Fibroblast of skin of left biceps (primary cell): Measurements from ENCODE around the gene GPR15LG.
"Not testable (repeated sequence)": the region's sequence is repeated elsewhere in the genome, so short reads cannot be mapped to it uniquely, and the experiment has no call there.

Experiments
- DNase-seq, 2 experiments: peaks; one replicate each; pipeline ENCODE4 v3.0.0-alpha.2; 2013; ENCODE audit warnings: low read depth in 2 of 2

GPR15LG gene

DNA sequence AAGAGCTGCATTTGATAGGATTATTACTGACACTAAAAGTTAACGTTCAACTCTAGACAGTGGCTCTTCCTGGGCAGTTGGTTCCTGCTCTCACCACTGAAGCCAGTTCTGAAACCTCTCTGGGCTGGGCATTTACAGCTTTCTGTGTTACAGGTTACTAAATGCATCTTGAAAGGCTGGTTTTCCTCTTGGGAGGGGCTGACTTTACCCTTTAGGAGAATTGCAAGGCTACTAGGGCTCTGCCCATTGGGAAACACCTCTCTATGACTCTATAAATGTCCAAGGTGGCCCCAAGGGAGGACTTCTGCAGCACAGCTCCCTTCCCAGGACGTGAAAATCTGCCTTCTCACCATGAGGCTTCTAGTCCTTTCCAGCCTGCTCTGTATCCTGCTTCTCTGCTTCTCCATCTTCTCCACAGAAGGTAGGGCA lies at the start of gene GPR15LG:
Gene GPR15LG, plus strand, starts transcription at position 301 of the 429 bp plus-strand sequence. Its CDS starts 51 bp downstream, at position 352.
- DNase-seq: no peak

DNA sequence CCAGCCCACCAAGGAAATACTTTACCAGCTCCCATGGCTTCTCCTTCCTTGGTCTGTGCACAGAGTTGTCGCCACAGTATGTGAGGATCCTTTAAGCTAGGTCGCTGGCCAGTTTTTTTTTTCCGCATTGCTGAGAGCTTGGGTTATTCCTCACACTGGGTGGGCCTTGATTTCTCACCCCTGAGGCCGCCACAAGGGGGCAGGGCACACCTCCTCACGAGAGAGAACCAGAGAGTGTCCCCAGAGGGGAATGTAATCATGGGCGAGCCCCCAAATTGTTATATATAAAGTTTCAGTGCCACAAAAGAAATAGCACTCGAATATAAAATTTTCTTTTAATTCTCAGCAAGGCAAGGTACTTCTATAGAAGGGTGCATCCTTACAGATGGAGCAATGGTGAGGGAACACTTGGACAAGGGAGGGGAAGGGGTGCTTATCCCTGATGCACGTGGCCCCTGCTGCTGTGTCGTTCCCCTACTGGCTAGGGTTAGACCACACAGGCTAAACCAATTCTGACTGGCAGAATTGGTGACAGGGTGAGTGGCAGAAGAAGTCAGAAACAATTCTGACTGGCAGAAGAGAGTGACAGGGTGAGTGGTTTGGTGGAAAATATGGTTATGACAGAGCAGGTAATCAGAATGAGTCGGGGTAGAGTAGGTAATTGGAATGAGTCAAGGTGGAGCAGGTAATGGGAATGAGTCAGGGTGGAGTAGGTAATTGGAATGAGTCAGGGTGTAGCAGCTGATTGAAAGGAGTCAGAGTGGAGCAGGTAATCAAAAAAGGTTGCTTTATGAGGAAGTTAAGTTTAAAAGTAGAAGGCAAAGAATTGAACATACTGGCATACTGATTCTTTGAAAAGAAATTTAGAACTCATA lies 47.5 kb upstream of the GPR15LG start:
- not testable (repeated sequence) for DNase-seq

DNA sequence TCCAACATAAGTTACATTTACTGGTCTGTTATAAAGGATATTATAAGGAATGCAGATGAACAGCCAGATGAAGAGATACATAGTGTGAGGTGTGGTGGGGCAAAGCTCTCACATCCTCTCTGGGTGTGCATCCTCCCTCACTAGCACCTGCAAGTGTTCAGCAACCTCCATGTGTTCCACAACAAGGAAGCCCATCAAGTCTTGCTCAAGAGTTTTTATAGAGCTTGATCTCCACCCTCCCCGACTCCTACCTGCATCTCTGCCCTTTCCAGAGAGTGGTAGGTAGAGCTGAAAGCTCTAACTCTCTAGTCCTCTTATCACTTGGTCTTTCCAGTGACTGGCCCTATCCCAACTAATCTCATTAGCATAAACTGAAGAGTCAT lies 46.8 kb upstream of the GPR15LG start:
- DNase-seq: no peak

DNA sequence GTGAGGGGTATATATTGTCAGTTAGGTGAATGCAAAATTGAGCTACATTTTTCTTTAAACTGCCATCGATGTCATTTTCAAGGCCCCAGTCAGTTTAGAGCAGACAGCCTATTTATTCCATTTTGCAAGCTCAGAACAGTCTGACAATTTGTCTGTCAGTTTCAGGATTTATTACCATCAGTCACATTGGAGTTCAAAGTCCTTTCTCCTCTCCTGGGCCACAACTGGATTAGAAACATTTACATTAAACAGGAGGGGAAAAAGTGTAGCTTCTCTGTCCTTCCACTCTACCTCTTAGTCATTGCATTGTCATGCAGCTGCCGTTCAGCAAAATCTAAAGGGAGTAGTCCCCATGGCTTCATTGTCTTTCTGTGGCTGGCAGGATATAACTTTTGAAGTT lies 37.8 kb upstream of the GPR15LG start:
- no peak for DNase-seq

DNA sequence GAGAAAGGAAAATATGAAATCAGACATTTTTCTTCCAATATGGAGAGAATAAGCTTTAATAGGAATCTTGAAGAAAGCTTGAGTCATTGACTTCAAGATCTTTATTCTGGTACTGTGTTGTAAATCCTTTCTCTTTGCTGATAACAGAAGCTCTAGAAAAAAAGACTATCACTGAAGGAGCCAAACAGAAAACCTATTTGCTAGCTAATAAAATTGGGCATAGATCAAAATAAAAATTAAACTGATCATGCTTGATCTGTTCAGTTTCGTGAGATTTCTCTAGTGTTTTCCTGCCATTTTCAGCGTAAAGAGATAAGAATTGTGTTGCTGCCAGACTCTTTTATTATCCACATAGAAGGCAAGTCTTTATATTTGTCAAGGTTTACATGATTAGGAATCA lies 35.8 kb upstream of the GPR15LG start:
- no peak for DNase-seq

DNA sequence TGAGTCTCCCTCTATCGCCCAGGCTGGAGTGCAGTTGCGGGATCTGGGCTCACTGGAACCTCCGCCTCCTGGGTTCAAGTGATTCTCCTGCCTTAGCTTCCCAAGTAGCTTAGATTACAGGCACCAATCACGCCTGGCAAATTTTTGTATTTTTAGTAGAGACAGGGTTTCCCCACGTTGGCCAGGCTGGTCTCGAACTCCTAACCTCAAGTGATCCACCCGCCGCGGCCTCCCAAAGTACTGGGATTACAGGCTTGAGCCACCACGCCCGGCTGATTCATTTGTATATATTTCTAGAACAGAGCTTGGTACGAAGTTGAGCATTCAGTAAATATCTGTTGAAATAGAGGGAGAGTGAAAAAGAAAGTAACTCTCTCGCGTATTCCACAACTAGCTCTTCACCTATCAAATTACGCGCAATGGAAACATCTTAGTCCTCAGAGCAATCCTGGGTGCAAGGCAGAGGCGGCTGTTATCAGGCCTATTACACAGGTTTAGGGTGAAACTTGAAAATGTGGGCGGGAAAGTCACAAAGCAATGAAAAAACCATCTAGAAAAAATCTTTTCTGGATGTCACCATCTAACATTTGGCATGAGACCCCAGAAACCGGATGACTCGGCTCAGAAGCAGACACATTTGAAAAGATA lies 35.0 kb upstream of the GPR15LG start:
- no peak for DNase-seq

DNA sequence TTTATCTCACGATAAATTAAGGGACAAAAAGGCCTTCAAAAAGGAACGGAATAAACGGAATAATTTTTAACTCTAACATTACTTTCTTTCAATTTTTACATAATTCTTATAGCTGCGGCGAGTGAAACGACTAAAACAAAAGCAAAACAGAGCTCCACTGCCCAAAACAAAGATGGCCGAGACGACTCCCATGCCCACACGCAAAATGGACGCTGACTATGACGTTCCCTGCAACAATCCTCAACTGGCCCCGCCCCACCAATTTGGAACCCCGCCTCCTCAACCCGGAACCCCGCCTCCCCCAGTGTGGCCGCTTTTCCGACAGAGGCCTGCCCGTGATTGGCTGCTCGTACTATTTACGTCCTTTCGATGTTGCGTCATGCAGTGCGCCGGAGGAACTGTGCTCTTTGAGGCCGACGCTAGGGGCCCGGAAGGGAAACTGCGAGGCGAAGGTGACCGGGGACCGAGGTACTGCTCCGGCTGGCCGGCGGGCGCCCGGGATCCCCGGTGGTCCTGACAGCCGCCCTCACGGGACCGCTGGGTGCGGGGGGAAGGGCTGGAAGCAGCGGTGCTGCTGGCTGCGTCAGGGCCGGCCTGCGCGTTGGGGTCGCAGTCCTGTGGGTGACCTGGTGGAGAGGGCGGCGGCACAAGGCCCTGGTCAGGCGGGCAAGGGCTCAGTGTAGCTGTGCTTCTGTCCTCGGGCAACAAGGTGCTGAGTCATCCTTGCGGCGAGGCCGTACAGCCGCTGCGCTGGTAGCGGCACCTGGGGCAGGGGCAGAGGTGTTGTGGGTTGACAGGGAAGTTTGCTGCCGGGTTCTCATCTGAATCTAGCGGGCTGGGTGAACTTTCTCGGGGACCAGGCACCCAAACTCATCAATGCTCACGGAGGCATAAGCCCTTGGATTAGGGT lies 34.2 kb upstream of the GPR15LG start, which contains the start of gene GHITM:
Gene GHITM, plus strand, starts transcription at position 384 of the 910 bp plus-strand sequence. CDS start 1,992 bp downstream, outside the sequence.
- DNase-seq: peak; percentile 97

DNA sequence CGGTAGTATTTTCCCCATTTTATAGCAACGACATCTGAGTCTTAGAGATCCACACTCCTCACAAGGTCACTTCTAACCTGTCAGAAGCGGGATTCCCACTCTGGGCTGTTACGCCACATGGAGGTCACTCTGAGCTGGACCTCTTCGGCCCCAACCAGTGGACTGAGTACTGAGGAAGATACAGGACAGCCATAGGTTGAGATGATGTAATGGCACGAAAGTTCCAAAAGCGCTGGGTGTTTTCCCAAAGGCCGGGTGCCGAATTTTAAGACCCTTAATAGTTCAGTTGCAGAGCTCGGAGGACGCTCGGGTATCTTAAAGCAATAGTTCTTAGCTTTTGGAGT lies 33.6 kb upstream of the GPR15LG start:
- DNase-seq: no peak

DNA sequence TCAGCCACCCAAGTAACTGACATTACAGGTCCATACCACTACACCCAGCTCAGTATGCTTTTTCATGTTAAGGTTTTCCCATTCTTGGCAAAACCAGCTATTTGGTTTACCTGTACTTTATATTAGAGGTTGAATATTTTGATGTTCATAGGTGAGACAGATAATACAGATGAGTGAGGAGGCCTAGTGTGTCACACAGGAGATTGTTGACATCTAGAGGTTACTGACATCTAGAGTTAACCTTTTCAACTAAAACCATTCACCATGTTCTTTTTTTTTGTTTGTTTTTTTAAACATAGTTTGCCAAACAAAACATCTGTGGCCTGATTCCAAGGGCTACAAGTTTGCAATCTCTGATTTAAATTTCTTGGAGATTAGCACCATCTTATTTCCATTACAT lies 26.3 kb upstream of the GPR15LG start:
- DNase-seq: no peak

DNA sequence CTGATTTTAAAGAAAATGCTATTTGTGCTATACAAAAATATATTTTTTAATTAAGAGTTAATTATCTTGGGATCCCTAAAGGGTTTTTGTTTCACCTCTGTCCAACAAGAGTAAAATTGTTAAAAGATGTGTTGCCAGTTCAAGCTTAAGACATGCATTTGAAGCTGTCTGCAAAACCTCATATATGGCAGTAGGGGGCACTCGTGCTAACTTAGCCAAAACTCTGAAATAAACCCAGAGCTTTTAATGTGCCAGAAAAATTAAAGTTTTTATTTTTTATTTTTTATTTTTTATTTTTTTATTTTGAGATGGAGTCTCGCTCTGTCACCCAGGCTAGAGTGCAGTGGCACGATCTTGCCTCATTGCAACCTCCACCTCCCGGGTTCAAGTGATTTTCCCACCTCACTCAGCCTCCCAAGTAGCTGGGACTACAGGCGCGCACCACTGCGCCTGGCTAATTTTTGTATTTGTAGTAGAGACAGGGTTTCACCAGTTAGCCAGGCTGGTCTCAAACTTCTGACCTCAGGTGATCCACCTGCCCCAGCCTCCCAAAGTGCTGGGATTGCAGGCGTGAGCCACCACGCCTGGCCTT lies 25.5 kb upstream of the GPR15LG start:
- not testable (repeated sequence) for DNase-seq

DNA sequence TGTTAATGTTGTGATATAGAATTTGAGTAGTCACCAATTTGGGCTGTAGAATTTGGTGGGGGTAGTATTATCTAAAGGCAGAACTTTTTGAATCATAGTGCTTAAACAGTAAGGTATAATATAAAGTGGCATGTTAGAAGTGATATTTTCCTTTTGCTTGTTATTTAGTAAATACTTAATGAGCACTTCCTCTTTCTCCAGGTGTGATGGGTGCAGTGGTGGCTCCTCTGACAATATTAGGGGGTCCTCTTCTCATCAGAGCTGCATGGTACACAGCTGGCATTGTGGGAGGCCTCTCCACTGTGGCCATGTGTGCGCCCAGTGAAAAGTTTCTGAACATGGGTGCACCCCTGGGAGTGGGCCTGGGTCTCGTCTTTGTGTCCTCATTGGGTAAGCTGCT lies 23.7 kb upstream of the GPR15LG start:
- no peak for DNase-seq

DNA sequence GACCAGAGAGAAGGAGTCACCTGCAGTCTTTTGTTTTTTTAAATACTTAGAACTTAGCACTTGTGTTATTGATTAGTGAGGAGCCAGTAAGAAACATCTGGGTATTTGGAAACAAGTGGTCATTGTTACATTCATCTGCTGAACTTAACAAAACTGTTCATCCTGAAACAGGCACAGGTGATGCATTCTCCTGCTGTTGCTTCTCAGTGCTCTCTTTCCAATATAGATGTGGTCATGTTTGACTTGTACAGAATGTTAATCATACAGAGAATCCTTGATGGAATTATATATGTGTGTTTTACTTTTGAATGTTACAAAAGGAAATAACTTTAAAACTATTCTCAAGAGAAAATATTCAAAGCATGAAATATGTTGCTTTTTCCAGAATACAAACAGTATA lies 20.8 kb upstream of the GPR15LG start:
- DNase-seq: no peak

DNA sequence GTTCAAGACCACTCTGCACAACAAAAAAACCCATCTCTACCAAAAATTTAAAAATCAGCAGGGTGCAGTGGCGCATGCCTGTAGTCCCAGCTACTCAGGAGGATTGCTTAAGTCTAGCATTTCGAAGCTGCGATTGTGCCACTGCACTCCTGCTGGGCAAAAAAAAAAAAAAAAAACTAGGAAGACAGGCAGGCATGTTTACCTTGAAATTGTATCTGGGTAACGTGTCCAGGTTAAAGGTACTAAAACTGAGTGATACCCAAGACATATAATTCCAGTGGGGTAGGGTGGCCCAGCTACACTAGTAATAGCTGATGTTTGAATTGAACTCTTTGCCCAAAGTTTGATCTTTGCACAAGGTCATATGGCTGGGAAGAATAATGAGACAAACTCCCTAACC lies 18.1 kb upstream of the GPR15LG start:
- no peak for DNase-seq

DNA sequence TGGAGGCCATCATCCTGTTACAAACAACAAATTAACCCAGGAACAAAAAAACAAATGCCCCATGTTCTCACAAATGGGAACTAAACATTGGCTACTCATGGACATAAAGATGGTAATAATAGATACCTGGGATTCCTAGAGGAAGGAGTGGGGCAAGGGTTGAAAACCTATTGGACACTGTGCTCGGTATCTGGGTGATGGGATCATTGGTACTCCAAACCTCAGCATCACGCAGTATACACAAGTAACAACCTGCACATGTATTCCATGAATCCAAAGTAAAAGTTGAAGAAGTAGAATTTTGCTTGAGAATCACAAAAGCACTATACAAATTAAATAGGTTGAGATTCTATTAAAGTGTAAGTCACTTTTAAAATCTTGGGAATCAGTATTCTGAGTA lies 17.6 kb upstream of the GPR15LG start:
- DNase-seq: no peak

DNA sequence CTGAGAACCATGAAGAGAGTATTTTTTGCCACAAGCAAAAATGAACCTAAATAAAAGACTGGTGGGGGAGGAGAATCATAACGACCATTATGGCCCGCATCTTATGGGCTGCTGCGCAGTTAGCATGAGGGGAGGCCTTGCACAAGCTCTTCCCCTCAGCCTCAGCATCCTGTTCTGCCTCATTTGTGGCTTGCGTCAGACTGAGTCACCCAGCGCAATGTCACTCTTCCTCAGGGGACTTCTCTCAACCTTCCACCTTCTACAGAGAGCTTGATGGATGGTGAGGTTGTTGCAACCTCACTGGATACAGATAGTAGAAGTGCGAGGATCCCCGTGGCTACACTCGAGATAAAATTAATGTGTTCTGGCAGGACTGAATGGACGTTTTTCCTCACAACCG lies 16.8 kb upstream of the GPR15LG start:
- DNase-seq: no peak

DNA sequence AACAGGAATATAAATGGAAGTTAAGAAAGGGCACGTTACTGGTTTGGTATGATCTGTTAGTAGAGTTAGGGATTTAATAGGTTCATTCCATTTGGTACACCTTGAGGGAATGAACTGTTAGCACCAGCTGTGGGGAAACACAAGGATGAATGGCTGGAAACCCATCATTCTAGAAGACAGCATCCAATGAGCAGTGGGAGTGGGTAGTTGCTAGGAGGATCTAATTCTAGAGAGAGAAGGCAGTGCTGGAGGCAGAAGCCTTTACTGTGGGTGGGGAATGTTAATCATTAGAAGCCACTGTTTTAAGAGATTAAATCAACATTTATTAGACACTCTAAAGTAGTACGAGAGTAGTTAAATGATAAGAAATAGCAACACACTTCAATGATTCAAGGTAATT lies 15.5 kb upstream of the GPR15LG start:
- no peak for DNase-seq

DNA sequence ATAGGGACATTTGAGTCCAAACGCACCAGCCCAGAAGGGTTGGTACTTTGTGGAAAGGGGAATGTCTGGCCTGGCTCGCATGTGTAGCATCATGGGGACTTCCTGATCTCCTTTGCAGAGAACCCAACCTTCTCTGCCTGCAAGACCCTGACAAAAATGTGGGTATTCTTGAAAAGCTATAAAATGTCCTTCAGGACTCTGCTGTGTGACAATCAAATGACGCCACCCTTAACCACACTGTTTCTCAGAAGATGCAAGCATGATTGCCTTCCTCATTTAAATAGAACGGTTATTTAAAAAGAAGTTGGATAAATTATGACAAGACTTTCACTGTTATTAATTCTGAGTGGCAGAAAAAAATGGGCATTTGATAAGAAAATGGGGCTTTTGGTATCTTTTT lies 15.1 kb upstream of the GPR15LG start:
- DNase-seq: no peak

DNA sequence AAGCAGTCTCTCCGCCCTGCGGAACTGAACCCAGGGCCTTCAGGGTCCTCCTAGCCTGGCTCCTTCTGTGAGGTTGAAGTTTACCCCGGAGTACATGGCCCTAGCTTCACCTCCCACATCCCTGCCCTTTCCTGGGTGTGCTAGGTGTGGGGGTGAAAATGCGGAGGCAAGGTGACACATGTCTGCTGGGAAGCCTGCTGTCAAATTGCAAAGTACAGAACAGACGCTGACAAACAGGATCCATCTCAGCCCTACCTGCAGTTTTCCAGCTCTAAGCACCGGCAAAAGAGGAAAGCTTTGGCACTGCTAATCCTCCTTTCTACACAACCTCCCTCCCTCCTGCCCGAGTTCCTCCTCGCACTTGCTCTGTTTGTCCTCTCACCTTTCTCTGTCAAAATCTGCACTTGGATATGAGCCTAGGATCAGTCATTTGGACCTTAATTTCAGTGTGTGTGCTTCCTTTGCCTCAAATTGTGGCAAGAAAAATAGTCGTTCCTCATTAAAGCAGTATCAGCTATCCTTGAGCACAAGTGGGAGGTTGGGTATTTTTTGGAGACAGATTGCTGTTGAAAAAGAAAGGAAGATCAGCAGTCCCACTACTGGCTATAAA lies 14.4 kb upstream of the GPR15LG start:
- no peak for DNase-seq

DNA sequence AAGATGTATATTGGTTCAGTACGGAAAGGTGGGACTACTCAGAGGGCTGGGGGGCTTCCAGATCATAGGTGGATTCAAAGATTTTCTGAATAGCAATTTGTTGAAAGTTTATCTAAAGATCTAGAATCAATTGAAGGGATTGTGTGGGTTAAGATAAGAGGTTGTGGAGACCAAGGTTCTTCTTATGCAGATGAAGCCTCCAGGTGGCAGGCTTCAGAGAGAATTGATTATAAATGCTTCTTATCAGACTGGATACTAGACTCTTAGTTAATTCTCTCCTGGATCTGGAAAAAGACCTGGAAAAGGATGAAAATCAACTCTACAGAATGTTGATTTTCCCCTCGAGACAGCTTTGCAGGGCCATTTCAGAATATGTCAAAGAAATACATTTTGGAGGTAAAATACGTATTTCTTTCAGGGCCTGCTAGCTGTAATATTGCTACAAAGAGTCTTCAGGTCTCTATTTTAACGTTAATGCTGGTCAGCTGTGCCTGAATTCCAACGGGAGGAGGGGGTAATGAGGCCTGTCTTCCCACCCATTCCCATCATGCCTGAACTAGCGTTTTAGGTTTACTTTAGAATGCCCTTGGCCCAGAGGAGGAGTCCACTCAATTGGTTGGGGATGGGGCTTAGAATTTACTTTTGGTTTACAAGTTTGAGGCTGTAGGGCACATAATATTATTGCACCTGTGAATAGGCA lies 12.8 kb upstream of the GPR15LG start:
- DNase-seq: no peak

DNA sequence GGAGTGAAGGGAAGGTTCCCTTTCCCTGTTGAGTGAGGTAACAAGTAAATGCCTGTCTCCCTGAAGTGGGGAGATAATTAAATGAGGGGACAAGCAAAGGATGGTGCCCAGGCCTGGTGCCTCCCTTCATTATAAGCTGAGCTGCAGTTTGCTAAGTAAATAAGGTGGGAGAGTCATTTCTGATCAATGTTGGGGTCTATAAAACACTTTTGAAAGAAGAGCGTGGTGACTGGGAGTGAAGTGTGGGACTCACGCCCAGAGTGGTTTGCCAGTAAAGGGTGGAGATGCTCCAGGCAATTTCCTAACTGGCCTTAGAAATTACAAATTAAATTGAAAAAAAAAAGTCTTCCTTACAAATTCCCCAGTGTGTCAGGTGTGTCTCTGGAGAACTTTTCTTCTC lies 9.6 kb upstream of the GPR15LG start:
- DNase-seq: no peak

DNA sequence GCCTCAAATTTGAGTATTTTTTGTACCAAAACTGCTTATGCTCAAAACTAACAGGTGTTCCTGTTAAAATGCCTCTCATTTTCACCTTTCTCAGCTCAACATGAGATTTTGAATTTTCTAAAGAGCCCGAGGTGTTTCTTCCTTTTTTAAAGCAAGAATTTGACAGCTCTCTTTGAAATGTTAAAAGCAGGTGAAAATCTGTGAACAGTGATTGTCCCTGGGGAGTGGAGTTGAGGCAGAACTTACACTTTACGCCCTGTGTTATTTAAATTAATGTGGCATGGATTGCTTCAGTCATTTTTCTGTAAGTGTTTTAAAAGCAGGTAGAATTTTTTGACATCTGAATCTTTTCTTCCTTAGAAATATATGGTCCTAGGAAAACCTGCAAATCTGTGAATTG lies 9.2 kb upstream of the GPR15LG start:
- DNase-seq: no peak
